Activated T-cell treated with anti-CD3 and anti-CD28 coated beads, Interleukin-2, amount 50 U/mL, for 24 hours (primary cell): Measurements from ENCODE around the gene C11orf68.

Source experiments
- DNase-seq: peaks from one replicate; pipeline ENCODE4 v3.0.0-alpha.2; 2020
- H3K27ac Mint-ChIP-seq: 2 replicates; pipeline ENCODE4 v1.8.0; 2020; ENCODE audit warnings: mild to moderate bottlenecking, mixed read lengths
- H3K27me3 Mint-ChIP-seq: 2 replicates; pipeline ENCODE4 v1.8.0; 2020; ENCODE audit warnings: mixed read lengths
- H3K36me3 Mint-ChIP-seq: 2 replicates; pipeline ENCODE4 v1.8.0; 2020; ENCODE audit warnings: low read depth, mixed read lengths
- H3K4me1 Mint-ChIP-seq: 2 replicates; pipeline ENCODE4 v1.8.0; 2020; ENCODE audit warnings: low read depth, mixed read lengths
- H3K4me3 Mint-ChIP-seq: 2 replicates; pipeline ENCODE4 v1.8.0; 2020; ENCODE audit warnings: mild to moderate bottlenecking, moderate library complexity, mixed read lengths
- H3K9me3 Mint-ChIP-seq: 2 replicates; pipeline ENCODE4 v1.8.0; 2020; ENCODE audit warnings: mixed read lengths

Gene C11orf68

GRCh38 chr11:65869643-65870306, 49.1 kb downstream of the C11orf68 start:
- Mint-ChIP-seq H3K4me3 (no peak overlapping the region), H3K9me3 (no peaks in the 10 kb centered on the region), H3K4me1 (peaks cover 26% of the 10 kb centered on the region), H3K27me3 (no peaks in the 10 kb centered on the region), H3K36me3 (peaks cover 33% of the 10 kb centered on the region), H3K27ac (no peak overlapping the region)
- DNase-seq: no peak

GRCh38 chr11:65868907-65869306, 50.0 kb downstream of the C11orf68 start:
- Mint-ChIP-seq H3K27me3 (no peaks in the 10 kb centered on the region), H3K9me3 (no peaks in the 10 kb centered on the region), H3K36me3 (peaks cover 41% of the 10 kb centered on the region), H3K4me1 (peaks cover 25% of the 10 kb centered on the region), H3K4me3 (no peak overlapping the region), H3K27ac (no peak overlapping the region)
- DNase-seq: no peak

- no peak for DNase-seq
- no peaks in the 10 kb centered on the region for H3K9me3 Mint-ChIP-seq
- peaks cover 49% of the 10 kb centered on the region for H3K36me3 Mint-ChIP-seq
- H3K4me3 Mint-ChIP-seq: no peak overlapping the region
- no peaks in the 10 kb centered on the region for H3K27me3 Mint-ChIP-seq
- no peak overlapping the region for H3K27ac Mint-ChIP-seq
- H3K4me1 Mint-ChIP-seq: peaks cover 20% of the 10 kb centered on the region
These were observed 50.7 kb downstream of the C11orf68 start for GRCh38 chr11:65868076-65868667.

GRCh38 chr11:65867284-65868071, 51.4 kb downstream of the C11orf68 start:
- Mint-ChIP-seq H3K36me3 (peaks cover 56% of the 10 kb centered on the region), H3K4me1 (peaks cover 22% of the 10 kb centered on the region), H3K4me3 (no peak overlapping the region), H3K9me3 (no peaks in the 10 kb centered on the region), H3K27ac (no peak overlapping the region), H3K27me3 (no peaks in the 10 kb centered on the region)
- DNase-seq: no peak
